AG08396 (cell line): ENCODE measurements around the gene IGFLR1.
"Not testable (repeated sequence)": the region's sequence is repeated elsewhere in the genome, so short reads cannot be mapped to it uniquely, and the experiment has no call there.

Source experiments
- DNase-seq: peaks from one replicate; pipeline ENCODE4 v3.0.0; 2012; ENCODE audit warnings: low spot score, mixed read lengths

IGFLR1 gene

DNA sequence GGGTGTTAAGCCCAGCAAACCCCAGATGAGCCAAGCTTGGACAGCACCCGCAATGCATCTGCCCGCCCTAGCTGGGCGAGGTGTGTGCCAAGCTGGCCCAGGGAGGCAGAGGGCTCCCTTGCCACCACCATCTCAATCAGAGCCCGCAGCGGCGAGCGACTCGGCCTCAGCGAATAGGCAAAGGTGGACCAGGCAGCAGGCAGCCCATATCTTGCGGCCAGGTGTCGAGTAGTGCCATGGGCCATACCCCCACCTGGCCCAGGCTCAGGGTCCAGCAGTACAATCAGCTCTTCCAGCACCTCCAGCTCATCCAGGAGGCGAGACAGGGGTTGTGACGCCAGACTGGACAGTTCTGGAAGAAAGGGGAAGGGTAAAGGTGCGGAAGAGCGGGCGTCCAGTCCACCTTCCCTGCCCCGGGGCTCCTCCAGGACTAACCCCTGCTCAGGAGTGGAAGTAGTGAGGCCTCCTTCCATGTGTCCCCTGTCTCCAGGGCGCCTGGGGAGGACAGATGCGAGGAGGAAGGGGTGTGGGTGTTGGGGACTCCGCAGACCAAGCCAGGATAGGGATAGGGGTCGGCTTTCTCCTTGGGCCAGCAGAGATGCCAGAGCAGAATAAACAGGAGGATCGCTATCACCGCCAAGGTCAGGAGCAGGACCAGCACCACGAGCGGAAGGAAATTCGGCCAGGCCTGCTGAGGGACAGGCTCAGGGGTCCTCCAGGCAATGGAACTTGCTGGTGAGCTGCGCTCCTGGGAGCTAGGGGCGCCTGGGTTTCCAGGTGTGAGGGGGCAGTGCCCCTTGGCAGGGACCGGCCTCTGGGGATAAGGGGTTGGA lies 2.8 kb downstream of the IGFLR1 start:
- DNase-seq = no peak

DNA sequence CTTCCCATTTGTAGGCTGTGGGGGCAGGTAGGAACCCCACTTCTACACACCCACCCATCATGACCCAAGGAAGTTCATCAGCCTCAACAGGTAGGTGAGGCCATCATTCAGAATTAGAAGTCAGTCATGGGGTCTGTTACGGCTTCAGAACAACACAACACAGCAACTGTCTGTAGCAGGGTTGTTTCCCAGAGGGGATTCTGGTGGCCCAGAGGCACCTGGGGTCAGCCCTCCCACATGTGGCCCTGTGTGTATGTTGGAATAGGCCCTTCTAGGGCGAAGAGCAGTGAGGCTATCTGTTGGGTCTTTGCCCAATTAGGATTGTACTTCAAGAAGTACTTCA lies 3.4 kb downstream of the IGFLR1 start:
- DNase-seq = no peak

GRCh38 chr19:35738021-35738886 lies 4.0 kb downstream of the IGFLR1 start:
- DNase-seq = no peak

- DNase-seq = no peak
These were observed 5.1 kb downstream of the IGFLR1 start for GRCh38 chr19:35736913-35737886.

GRCh38 chr19:35734889-35735288 lies 7.4 kb downstream of the IGFLR1 start:
- no peak for DNase-seq

GRCh38 chr19:35734273-35734672 lies 8.0 kb downstream of the IGFLR1 start:
- DNase-seq = no peak

GRCh38 chr19:35733180-35734125 lies 8.8 kb downstream of the IGFLR1 start:
- no peak for DNase-seq

DNA sequence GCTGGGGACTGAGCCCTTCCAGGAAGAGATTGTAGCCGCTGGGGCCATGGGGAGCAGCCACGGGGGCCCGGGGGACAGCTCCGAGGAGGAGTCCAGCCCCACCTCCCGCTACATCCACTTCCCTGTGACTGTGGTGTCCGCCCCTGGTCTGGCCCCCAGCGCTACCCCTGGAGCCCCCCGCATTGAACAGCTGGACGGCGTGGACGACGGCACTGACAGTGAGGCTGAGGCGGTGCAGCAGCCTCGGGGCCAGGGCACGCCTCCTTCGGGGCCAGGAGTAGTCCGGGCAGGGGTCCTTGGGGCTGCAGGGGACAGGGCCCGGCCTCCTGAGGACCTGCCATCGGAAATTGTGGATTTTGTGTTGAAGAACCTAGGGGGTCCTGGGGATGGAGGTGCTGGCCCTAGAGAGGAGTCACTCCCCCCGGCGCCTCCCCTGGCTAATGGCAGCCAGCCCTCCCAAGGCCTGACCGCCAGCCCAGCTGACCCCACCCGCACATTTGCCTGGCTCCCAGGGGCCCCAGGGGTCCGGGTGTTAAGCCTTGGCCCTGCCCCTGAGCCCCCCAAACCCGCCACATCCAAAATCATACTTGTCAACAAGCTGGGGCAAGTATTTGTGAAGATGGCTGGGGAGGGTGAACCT lies 9.6 kb downstream of the IGFLR1 start:
- no peak for DNase-seq

GRCh38 chr19:35731779-35732405 lies 10.4 kb downstream of the IGFLR1 start:
- DNase-seq = no peak

GRCh38 chr19:35731353-35731752 lies 10.9 kb downstream of the IGFLR1 start:
- no peak for DNase-seq

DNA sequence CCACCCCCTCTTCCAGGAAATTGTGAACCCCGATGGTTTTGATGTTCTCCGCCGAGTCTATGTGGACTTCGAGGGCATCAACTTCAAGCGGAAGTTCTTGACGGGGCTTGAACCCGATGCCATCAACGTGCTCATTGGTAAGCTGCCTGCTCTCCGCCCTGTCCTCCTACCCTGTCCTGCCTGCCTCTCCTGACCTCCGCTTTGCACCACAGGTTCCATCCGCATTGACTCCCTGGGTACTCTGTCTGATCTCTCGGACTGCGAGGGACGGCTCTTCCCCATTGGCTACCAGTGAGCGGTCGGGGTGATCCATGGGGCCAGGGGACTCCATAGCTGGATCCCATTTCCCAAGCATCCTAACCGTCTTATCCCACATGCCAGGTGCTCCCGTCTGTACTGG lies 11.9 kb downstream of the IGFLR1 start:
- no peak for DNase-seq

DNA sequence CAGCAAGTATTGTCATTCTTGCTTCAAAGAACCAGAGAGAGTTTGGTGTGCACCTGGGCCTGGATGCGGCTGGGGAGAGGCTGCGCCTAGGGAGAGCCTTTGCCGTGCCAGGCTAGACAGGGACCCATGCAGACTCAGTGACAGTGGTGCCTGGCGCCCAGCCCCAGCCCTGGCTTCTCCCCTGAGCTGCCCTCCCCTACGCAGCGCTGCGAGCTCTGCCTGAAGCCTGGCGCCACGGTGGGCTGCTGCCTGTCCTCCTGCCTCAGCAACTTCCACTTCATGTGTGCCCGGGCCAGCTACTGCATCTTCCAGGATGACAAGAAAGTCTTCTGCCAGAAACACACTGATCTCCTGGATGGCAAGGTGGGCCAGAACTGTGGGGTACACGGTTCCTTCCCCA lies 12.5 kb downstream of the IGFLR1 start:
- DNase-seq = no peak

DNA sequence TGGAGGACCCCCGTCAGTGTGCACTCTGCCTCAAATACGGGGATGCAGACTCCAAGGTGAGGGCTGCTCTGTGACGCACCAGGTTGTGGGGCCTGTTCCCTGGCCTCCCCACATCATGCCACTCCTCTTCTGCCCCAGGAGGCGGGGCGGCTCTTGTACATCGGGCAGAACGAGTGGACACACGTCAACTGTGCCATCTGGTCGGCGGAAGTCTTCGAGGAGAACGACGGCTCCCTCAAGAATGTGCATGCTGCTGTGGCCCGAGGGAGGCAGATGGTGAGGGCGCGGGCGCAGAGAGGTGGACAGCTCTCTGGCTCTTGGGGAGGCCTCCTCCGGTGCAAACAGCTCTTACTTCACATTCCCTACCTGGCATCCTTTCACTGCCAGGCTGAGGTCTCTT lies 13.2 kb downstream of the IGFLR1 start:
- DNase-seq = no peak

GRCh38 chr19:35727956-35728706 lies 14.1 kb downstream of the IGFLR1 start:
- no peak for DNase-seq

DNA sequence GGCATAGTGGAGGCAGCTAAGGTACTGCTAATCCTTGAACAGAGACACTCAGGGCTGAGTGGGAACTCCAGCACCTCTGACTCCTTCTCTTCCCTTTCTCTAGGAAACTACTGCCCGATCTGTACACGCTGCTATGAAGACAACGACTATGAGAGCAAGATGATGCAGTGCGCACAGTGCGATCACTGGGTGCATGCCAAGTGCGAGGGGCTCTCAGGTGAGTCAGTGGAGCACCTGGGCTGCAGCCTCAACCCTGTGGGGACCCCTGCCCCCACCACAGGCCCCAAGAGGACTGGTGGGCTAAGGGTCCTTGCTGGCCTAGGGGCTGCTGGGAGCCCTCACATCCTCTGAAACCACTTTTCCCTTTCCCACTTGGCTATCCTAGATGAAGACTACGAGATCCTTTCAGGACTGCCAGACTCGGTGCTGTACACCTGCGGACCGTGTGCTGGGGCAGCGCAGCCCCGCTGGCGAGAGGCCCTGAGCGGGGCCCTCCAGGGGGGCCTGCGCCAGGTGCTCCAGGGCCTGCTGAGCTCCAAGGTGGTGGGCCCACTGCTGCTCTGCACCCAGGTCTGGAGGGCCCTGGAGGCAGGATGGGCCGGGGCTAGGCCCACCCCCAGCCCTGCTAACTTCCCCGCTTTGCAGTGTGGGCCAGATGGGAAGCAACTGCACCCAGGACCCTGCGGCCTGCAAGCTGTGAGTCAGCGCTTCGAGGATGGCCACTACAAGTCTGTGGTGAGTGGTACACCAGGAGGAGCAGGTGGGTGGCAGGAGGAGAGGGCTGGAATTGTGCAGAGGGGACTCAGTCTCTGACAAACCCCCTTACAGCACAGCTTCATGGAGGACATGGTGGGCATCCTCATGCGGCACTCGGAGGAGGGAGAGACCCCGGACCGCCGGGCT lies 14.9 kb downstream of the IGFLR1 start:
- no peak for DNase-seq

DNA sequence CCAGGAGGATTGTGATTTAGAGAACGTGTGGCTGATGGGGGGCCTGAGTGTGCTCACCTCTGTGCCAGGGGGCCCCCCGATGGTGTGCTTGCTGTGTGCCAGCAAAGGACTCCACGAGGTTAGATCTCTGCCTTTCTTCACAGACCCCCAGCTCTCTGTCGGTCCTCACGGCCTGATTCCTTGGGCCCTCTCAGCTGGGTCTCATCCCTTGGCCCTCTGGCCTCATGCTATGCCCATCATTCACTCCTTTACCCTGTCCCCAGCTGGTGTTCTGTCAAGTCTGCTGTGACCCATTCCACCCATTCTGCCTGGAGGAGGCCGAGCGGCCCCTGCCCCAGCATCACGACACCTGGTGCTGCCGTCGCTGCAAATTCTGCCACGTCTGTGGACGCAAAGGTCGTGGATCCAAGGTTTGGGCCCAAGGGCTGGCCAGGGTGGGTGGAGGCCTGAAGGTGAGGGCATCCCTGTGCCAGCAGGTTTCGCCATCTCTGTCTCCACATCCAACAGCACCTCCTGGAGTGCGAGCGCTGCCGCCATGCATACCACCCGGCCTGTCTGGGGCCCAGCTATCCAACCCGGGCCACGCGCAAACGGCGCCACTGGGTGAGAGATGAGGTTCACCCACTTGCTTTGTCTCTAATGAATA lies 16.9 kb downstream of the IGFLR1 start:
- no peak for DNase-seq

GRCh38 chr19:35724560-35724959 lies 17.7 kb downstream of the IGFLR1 start:
- no peak for DNase-seq

DNA sequence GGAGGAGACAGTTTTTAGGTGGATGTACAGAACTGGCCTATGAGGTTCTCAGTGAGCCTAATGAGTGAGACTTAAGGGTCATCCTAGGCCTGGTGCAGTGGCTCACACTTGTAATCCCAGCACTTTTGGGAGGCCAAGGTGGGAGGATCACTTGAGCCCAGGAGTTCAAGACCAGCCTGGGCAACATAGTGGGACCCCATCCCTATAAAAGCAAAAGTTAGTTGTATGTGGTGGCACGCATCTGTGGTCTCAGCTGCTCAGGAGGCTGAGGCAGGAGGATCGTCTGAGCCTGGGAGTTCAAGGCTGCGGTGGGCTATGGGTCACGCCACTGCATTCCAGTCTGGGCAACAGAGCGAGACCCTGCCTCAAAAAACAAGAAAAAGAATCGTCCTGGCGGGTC lies 18.1 kb downstream of the IGFLR1 start:
- not testable (repeated sequence) for DNase-seq
